ENCODE data around the gene TM9SF2.

Gene TM9SF2

GRCh38 chr13:99473515-99473914 is 27.8 kb upstream of the TM9SF2 start:
- Histone ChIP-seq H3K27me3 (ENCODE audit: insufficient read depth, low read depth) (no peaks in the 10 kb centered on the region), H2AFZ (ENCODE audit: low read depth) (no peak overlapping the region), H4K20me1 (ENCODE audit: insufficient read depth) (no peaks in the 10 kb centered on the region), H3K4me3 (IDR thresholded peaks at IDR 0.05; ENCODE audit: insufficient read depth, low read depth, low read length) (no peak overlapping the region), H3K27ac (no peak overlapping the region), H3K79me2 (ENCODE audit: insufficient read depth, low read depth) (no peaks in the 10 kb centered on the region), H3K9ac (no peak overlapping the region), H3K4me1 (ENCODE audit: low read depth, poor library complexity, severe bottlenecking) (no peaks in the 10 kb centered on the region), H3K36me3 (ENCODE audit: insufficient read depth) (no peaks in the 10 kb centered on the region), H3K4me2 (no peak overlapping the region)
- no peak for TF ChIP-seq CTCF (conservative IDR thresholded peaks at IDR 0.05; ENCODE audit: low read depth, low read length)

GRCh38 chr13:99476648-99477047 is 24.6 kb upstream of the TM9SF2 start:
- Histone ChIP-seq H3K4me3 (IDR thresholded peaks at IDR 0.05; ENCODE audit: insufficient read depth, low read depth, low read length) (no peak overlapping the region), H2AFZ (ENCODE audit: low read depth) (no peak overlapping the region), H3K27me3 (ENCODE audit: insufficient read depth, low read depth) (no peaks in the 10 kb centered on the region), H4K20me1 (ENCODE audit: insufficient read depth) (no peaks in the 10 kb centered on the region), H3K4me1 (ENCODE audit: low read depth, poor library complexity, severe bottlenecking) (no peaks in the 10 kb centered on the region), H3K27ac (no peak overlapping the region), H3K36me3 (ENCODE audit: insufficient read depth) (no peaks in the 10 kb centered on the region), H3K79me2 (ENCODE audit: insufficient read depth, low read depth) (no peaks in the 10 kb centered on the region), H3K9ac (no peak overlapping the region), H3K4me2 (no peak overlapping the region)
- no peak for TF ChIP-seq CTCF (conservative IDR thresholded peaks at IDR 0.05; ENCODE audit: low read depth, low read length)

- H4K20me1 ChIP-seq (ENCODE audit: insufficient read depth) = no peaks in the 10 kb centered on the region
- H3K4me3 ChIP-seq (IDR thresholded peaks at IDR 0.05; ENCODE audit: insufficient read depth, low read depth, low read length) = no peak overlapping the region
- no peaks in the 10 kb centered on the region for H3K27me3 ChIP-seq (ENCODE audit: insufficient read depth, low read depth)
- H3K27ac ChIP-seq = no peak overlapping the region
- H3K4me1 ChIP-seq (ENCODE audit: low read depth, poor library complexity, severe bottlenecking) = no peaks in the 10 kb centered on the region
- no peak overlapping the region for H2AFZ ChIP-seq (ENCODE audit: low read depth)
- no peak for TF ChIP-seq CTCF (conservative IDR thresholded peaks at IDR 0.05; ENCODE audit: low read depth, low read length)
- H3K36me3 ChIP-seq (ENCODE audit: insufficient read depth) = no peaks in the 10 kb centered on the region
- no peak overlapping the region for H3K9ac ChIP-seq
- no peak overlapping the region for H3K4me2 ChIP-seq
- no peaks in the 10 kb centered on the region for H3K79me2 ChIP-seq (ENCODE audit: insufficient read depth, low read depth)
Observed at GRCh38 chr13:99477493-99477892, 23.8 kb upstream of the TM9SF2 start.

- TF ChIP-seq CTCF (conservative IDR thresholded peaks at IDR 0.05; ENCODE audit: low read depth, low read length) = no peak
- H3K27ac ChIP-seq = no peak overlapping the region
- H4K20me1 ChIP-seq (ENCODE audit: insufficient read depth) = no peaks in the 10 kb centered on the region
- no peak overlapping the region for H3K4me3 ChIP-seq (IDR thresholded peaks at IDR 0.05; ENCODE audit: insufficient read depth, low read depth, low read length)
- H3K4me2 ChIP-seq = no peak overlapping the region
- no peaks in the 10 kb centered on the region for H3K4me1 ChIP-seq (ENCODE audit: low read depth, poor library complexity, severe bottlenecking)
- H3K27me3 ChIP-seq (ENCODE audit: insufficient read depth, low read depth) = no peaks in the 10 kb centered on the region
- no peaks in the 10 kb centered on the region for H3K79me2 ChIP-seq (ENCODE audit: insufficient read depth, low read depth)
- H3K36me3 ChIP-seq (ENCODE audit: insufficient read depth) = no peaks in the 10 kb centered on the region
- no peak overlapping the region for H3K9ac ChIP-seq
- H2AFZ ChIP-seq (ENCODE audit: low read depth) = no peak overlapping the region
Observed at GRCh38 chr13:99481366-99481765, 19.9 kb upstream of the TM9SF2 start.

GRCh38 chr13:99484473-99484872 is 16.8 kb upstream of the TM9SF2 start:
- H3K36me3 ChIP-seq (ENCODE audit: insufficient read depth) = no peaks in the 10 kb centered on the region
- no peak overlapping the region for H3K4me2 ChIP-seq
- H3K27ac ChIP-seq = no peak overlapping the region
- H4K20me1 ChIP-seq (ENCODE audit: insufficient read depth) = no peaks in the 10 kb centered on the region
- H3K4me3 ChIP-seq (IDR thresholded peaks at IDR 0.05; ENCODE audit: insufficient read depth, low read depth, low read length) = no peak overlapping the region
- no peak overlapping the region for H3K9ac ChIP-seq
- no peak overlapping the region for H2AFZ ChIP-seq (ENCODE audit: low read depth)
- no peaks in the 10 kb centered on the region for H3K4me1 ChIP-seq (ENCODE audit: low read depth, poor library complexity, severe bottlenecking)
- no peak for TF ChIP-seq CTCF (conservative IDR thresholded peaks at IDR 0.05; ENCODE audit: low read depth, low read length)
- no peaks in the 10 kb centered on the region for H3K27me3 ChIP-seq (ENCODE audit: insufficient read depth, low read depth)
- H3K79me2 ChIP-seq (ENCODE audit: insufficient read depth, low read depth) = no peaks in the 10 kb centered on the region

All from KMS-11 (cell line).